Measurements from ENCODE around the gene SLC2A13.

GRCh38 chr12:40105265-40105514 lies 691 bp downstream of the SLC2A13 start:
- TF ChIP-seq TAF1 (IDR thresholded peaks at IDR 0.05; ENCODE audit: borderline replicate concordance, low read depth, low read length), result no peak
- TF ChIP-seq POLR2AphosphoS5 (IDR thresholded peaks at IDR 0.05; ENCODE audit: low read depth, low read length), result no peak
